ENCODE measurements around the gene RNF227.
"Not testable (repeated sequence)": the region's sequence is repeated elsewhere in the genome, so short reads cannot be mapped to it uniquely, and the experiment has no call there.

The RNF227 gene

GRCh38 chr17:7915611-7916384 lies at the start of gene RNF227:
RNF227 (minus strand) TSS chr17:7916289; CDS start chr17:7916195, 94 bp downstream.
- DNase-seq, result no peak

DNA sequence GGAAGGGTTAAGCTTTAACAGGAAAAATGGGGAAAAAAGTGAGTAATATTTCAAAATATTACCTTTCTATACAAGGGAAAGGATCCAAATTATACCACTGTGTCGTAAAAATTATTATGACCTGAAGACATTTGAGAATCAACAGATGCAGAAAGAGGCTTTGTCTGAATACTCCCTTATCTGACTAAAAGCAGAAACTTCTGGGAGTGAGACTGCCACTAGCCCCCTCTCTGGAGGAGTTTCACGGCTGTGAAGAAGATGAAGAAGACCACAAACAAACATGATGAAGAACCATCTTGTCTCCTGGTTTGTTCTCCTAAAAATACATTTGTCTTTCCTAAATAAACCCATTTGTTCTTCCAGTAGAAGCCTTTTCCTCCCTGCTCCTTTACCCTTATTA lies 45.3 kb upstream of the RNF227 start:
- DNase-seq, result no peak

DNA sequence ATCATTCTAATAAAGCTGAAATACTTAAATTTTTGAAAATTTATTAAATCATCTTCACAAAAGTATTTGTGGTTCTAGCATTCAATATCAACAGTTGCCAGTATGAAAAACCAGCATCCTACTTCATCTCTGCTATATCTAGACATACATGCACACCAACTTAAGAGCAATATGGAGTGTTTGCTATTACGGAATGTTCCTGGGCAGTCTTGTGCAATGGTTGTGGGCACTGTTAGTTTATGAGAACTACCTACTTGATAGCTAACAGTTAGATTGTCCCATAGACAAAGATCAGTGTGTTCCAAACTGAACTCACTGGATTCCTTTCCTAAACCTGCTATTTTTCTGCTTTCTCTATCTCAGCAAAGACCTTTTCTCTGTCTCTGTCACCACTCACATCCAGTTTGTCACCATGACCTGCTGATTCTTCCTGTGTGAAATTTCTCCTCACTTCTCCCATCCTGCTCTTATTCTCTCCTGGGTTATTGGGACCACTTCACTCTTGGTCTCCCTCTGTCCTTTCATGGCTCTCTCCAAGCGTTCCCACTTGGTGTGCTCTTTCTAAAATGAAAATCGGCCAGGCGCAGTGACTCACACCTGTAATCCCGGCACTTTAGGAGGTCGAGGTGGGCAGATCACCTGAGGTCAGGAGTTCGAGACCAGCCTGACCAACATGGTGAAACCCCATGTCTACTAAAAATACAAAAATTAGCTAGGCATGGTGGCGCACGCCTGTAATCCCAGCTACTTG lies 43.6 kb upstream of the RNF227 start:
- no peak for DNase-seq

DNA sequence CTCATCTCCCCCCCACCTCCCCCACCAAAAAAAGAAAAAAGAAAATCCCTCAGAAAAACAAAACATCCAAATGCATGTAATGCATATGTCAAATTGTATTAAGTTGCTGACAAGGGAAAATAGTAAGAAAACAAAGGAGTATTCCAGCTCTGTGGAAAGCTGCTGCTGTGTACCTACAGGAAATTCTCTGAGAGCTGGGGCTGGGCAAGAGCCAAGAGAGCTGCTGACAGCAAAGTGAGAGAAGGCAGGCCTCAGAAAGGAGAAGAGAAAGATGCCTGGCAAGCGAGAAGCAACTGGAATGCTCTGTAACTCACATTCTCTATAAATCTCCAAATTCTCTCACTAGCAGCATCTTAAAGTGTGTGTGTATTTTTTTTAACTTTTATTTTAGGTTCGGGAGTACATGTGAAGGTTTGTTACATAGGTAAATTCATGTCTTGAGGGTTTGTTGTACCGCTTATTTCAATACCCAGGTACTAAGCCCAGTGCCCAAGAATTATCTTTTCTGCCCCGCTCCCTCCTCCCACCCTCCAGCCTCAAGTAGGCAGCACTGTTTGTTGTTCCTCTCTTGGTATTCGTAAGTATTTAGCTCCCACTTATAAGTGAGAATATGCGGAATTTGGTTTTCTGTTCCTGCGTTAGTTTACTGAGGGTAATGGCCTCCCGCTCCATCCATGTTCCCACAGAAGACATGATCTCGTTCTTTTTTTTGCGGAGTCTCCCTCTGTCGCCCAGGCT lies 40.3 kb upstream of the RNF227 start:
- no peak for DNase-seq

DNA sequence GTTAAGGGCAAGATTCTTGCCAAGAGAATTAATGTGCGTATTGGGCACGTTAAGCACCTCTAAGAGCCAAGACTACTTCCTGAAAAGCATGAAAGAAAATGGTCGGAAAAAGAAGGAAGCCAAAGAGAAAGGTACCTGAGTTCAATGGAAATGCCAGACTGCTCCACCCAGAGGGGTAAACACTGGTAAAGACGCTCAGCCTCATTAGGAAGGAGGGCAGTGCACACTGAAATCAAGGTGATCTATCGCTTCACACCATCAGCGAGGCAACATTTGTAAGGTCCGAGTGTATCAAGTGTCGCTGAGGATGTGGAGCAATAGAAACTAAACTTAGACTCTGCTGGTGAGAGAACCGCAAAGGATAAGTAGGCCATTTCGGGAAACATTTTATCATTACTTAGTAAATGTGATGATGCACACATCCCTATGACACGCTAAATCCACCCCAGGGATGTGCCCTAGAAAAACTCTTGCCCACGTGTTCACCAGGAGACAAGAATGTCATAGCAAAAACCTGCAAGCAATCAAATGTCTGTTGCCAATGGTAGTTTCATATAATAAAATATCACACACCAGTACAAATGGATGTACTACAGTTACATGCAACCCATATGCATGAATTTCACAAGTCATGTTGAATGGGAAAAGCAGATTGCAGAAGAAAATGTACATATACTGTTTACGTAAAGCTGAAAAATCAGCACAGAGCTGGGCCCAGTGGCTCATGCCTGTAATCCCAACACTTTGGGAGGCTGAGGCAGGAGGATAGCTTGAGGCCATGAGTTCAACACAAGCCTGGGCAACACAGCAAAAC lies 39.5 kb upstream of the RNF227 start:
- DNase-seq, result no peak

DNA sequence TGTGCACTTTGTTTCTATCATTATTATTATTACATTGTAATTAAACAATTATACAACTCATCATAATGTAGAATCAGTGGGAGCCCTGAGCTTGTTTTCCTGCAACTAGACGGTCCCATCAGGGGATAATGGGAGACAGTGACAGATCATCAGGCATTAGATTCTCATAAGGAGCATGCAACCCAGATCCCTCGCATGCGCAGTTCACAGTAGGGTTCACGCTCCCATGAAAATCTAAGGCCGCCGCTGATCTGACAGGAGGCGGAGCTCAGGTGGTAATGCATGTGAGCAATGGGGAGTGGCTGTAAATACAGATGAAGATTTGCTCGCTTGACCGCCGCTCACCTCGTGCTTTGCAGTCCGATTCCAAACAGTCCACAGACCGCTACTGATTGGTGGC lies 37.2 kb upstream of the RNF227 start:
- DNase-seq, result not testable (repeated sequence)

DNA sequence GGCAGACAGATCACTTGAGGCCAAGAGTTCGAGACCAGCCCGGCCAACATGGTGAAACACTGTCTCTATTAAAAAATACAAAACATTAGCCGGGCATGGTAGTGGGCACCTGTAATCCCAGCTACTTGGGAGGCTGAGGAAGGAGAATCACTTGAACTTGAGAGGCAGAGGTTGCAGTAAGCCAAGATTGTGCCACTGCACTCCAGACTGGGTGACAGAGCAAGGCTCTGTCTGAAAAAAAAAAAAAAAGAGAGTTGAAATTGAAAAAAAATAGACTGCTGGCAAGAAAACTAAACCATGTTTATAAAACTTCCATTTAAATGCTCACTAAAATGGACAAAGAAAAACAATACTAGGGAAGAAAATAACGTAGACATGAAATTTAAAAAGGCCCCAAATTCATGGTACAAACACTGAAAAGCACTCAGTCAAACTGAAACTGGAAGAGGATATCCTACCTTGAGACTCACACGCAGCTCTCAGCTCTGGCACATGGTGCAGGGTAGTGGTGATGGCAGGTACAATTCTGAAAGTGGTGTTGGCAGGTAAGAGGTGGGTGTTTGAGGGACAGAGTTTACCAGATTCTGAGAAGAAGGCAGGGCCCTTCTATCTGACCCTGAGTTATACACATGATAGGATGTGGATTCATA lies 35.2 kb upstream of the RNF227 start:
- DNase-seq, result no peak

DNA sequence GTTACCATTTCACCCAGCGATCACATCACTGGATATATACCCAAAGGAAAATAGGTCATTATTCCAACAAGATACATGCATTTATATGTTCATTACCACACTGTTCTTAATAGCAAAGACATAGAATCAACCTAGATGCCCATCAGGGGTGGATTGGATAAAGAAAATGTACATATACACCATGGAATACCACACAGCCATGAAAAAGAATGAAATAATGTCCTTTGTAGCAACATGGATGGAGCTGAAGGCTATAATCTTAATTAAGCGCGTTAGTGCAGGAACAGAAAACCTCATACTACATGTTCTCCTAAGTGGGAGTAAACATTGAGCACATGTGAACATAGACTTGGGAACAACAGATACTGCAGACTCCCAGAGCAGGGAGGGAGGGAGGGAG lies 34.5 kb upstream of the RNF227 start:
- no peak for DNase-seq

- DNase-seq, result no peak
Observed at GRCh38 chr17:7947651-7948050, 31.6 kb upstream of the RNF227 start.

DNA sequence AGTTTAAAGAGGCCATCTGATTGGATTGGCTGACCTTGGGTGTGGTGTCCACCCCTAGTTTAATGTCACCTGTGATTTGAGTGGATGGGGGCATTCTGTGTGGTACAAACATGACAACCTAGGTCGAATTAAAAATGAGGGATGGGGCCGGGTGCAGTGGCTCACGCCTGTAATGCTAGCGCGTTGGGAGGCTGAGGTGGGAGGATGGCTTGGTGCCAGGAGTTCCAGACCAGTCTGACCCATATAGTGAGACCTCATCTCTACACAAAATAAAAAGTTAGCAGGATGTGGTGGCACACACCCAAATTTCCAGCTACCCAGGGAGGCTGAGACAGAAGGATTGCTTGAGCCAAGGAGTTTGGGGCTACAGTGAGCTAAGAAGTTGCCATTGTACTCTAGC lies 30.4 kb upstream of the RNF227 start:
- no peak for DNase-seq

DNA sequence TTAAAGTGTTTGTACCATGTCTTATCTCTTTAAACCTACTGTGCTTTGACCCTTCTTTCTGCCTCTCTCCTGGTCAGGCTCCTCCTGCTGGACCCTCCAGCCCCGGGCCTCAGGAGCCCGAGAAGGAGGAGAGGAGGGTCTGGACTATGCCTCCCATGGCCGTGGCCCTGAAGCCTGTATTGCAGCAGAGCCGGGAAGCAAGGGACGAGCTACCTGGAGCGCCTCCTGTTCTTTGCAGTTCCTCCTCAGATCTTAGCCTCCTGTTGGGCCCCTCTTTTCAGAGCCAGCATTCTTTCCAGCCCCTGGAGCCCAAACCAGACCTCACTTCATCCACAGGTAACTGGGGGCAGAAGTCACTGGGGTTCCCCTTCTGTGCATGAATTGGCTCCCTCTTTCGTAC lies 29.6 kb upstream of the RNF227 start:
- no peak for DNase-seq

- DNase-seq, result no peak
Observed at GRCh38 chr17:7944326-7944725, 28.2 kb upstream of the RNF227 start.

DNA sequence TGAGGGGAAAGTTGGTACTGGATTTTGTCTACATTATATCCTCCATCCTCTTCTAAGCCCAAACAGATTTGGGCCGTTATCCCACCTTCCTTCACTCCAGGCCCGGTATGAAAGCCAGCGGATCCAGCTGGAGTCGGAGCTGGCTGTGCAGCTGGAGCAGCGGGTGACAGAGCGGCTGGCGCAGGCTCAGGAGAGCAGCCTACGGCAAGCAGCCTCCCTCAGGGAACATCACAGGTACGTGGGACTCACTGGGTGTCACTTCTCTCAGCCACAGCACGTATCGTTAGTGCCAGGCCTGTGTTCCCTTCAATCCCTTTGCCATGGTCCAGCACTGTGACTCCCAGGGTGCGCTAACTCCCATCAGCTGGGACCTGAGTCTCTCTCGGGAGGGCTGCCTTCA lies 27.2 kb upstream of the RNF227 start:
- DNase-seq, result no peak

- no peak for DNase-seq
Observed at GRCh38 chr17:7940743-7941142, 24.7 kb upstream of the RNF227 start.

- DNase-seq, result no peak
Observed at GRCh38 chr17:7940034-7940433, 23.9 kb upstream of the RNF227 start.

DNA sequence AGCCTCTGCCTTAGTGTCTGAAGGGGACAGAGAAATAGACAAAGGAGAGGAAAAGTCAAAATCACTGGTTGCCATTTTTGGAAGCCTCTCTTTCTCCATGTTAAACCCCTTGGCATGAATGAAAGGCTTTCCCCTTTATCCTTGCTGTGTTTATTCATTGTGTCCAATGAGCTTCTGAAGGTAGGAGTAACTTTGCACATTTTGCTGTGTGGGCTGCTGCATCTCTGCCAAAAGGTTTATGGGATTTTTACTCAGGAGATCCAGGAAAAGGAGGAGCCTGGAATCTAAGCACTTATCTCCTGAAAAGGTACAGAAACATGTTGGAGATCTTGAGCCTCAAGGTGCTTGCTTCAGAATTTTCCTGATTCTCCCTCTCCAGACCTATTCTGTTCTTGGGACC lies 19.8 kb upstream of the RNF227 start:
- DNase-seq, result no peak

DNA sequence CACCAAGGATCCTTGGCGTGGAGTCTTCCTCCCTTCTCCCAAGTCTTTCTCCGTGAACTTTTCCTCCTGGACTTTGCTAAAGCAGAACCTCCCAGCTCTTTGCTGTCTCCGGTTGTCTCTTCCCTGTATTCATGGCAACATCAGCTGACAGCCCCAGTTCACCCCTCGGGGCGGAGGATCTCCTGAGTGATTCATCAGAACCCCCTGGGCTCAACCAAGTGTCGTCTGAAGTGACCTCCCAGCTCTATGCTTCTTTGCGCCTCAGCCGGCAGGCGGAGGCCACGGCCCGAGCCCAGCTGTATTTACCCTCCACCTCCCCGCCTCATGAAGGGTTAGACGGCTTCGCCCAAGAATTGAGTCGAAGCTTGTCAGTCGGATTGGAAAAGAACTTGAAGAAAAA lies 16.9 kb upstream of the RNF227 start:
- DNase-seq, result no peak

GRCh38 chr17:7932483-7932891 lies 16.4 kb upstream of the RNF227 start:
- no peak for DNase-seq

DNA sequence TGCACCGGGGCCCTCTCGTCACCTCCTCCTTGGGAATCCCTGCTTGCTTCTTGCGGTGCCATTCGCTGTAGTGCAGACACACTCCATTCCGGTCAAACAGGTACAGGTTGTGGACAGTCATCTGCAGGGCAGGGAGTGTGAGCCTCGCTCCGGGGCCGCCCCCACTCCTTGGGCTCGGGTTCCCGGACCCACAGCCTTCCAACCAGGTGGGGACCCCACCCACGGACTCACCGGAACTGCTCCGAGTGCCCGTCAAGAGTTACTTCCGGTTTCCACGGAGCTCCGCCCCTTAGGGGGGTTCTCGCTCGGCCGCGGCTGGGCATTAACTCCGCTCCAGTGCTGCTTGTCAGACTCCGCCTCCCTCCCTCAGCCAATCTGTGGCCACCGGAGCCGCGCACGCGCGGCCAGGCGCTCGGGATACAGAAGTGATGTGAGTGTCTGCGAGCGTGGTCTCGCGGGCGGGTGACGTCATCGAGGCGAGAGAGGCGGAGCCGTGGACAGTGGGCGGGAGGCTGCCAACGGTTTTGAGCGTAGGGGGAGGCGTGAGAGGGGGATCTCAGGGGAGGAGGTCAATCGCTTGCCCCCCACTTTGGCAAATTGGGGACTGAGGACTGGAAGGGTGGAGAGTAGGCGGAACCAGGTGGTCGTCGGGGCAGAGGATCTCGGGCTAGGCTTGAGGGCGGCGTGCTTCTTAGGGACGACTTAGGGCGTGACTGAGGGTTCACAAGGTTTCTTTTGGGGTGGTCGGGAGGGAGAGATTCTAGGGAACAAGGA lies 15.8 kb upstream of the RNF227 start, which contains the start of the genes CNTROB and TRAPPC1:
TSS of gene CNTROB (plus strand) at position 498 of the 774 bp plus-strand sequence. CDS start 874 bp downstream, outside the sequence.
TSS of gene TRAPPC1 (minus strand) at position 238 of the 774 bp plus-strand sequence. CDS start at position 121, 117 bp downstream.
- peak; percentile 90 for DNase-seq

- no peak for DNase-seq
Observed at GRCh38 chr17:7930841-7931631, 14.9 kb upstream of the RNF227 start.

Data from cortex of kidney (tissue), 1 donor.